Neural cell (in vitro differentiated cells): ENCODE results near the gene MOV10L1. TPM values are rescaled to one million over a fixed set of nuclear protein-coding genes. Genes with fewer than 3 reads are reported as not detected.

ENCODE experiments used
- H2AFZ ChIP-seq: fragments of 200-600, 300-800 bp; sonication (generic), shearing (Covaris generic); 2 replicates; pipeline ENCODE4 v1.6.0; 2014; ENCODE audit warnings: low read depth, mild to moderate bottlenecking, antibody characterized with exemption, low read length, moderate library complexity
- H3F3A ChIP-seq: fragments of 200-600 bp; shearing (Covaris generic); 2 replicates; pipeline ENCODE4 v1.6.1; 2016; ENCODE audit warnings: mild to moderate bottlenecking, moderate library complexity, mixed read lengths, antibody characterized with exemption, low read length; ENCODE audit not compliant: insufficient read depth, poor library complexity, severe bottlenecking
- H3K27ac ChIP-seq: fragments of 200-600, 300-800 bp; sonication (generic), shearing (Covaris generic); 2 replicates; pipeline ENCODE4 v1.5.1; 2014; ENCODE audit warnings: mild to moderate bottlenecking, low read length, moderate library complexity
- H3K27me3 ChIP-seq: fragments of 300-800, 200-600 bp; sonication (generic), shearing (Covaris generic); 2 replicates; pipeline ENCODE4 v1.6.0; 2014; ENCODE audit warnings: mild to moderate bottlenecking, low read depth, low read length, moderate library complexity; ENCODE audit not compliant: insufficient read depth
- H3K36me3 ChIP-seq: fragments of 300-800, 200-600 bp; sonication (generic), shearing (Covaris generic); 2 replicates; pipeline ENCODE4 v1.5.1; 2014; ENCODE audit warnings: mild to moderate bottlenecking, antibody characterized with exemption, low read length, moderate library complexity; ENCODE audit not compliant: insufficient read depth
- H3K4me2 ChIP-seq: fragments of 300-800, 200-600 bp; sonication (generic), shearing (Covaris generic); 2 replicates; pipeline ENCODE4 v1.6.0; 2014; ENCODE audit warnings: mild to moderate bottlenecking, low read length
- H3K4me3 ChIP-seq: fragments of 300-800, 200-600 bp; sonication (generic), shearing (Covaris generic); 2 replicates; pipeline ENCODE4 v1.5.1; 2014; ENCODE audit warnings: mild to moderate bottlenecking, low read length, moderate library complexity
- H3K79me2 ChIP-seq: fragments of 200-600 bp; shearing (Covaris generic); replicated peaks from 2 replicates; pipeline ENCODE4 v1.6.0; 2014; ENCODE audit warnings: mild to moderate bottlenecking, low read length, moderate library complexity; ENCODE audit not compliant: insufficient read depth
- H3K9ac ChIP-seq: fragments of 300-800, 200-600 bp; sonication (generic), shearing (Covaris generic); 2 replicates; pipeline ENCODE4 v1.6.1; 2016; ENCODE audit warnings: mild to moderate bottlenecking, low read length, mixed read lengths
- H3K9me2 ChIP-seq: fragments of 200-600 bp; shearing (Covaris generic); 2 replicates; pipeline ENCODE4 v1.6.1; 2016; ENCODE audit warnings: mild to moderate bottlenecking, low read length, mixed read lengths; ENCODE audit not compliant: insufficient read depth
- H3K9me3 ChIP-seq: fragments of 200-600, 300-800 bp; sonication (generic), shearing (Covaris generic); 2 replicates; pipeline ENCODE4 v1.6.1; 2016; ENCODE audit warnings: mild to moderate bottlenecking, mixed run types, low read length, moderate library complexity, mixed read lengths
- H4K20me1 ChIP-seq: fragments of 200-600 bp; shearing (Covaris generic); 2 replicates; pipeline ENCODE4 v1.6.1; 2016; ENCODE audit warnings: mild to moderate bottlenecking, mixed run types; ENCODE audit not compliant: insufficient read depth
- CTCF ChIP-seq: fragments of 450-650 bp; IDR thresholded peaks from 2 replicates; pipeline ENCODE4 v1.5.1; 2014; ENCODE audit warnings: antibody characterized with exemption, mild to moderate bottlenecking, moderate library complexity; ENCODE audit not compliant: poor library complexity, severe bottlenecking
- EP300 ChIP-seq: fragments of 450-650 bp; conservative IDR thresholded peaks from 2 replicates; pipeline ENCODE4 v1.6.1; 2014; ENCODE audit warnings: antibody characterized with exemption, mild to moderate bottlenecking, moderate library complexity; ENCODE audit not compliant: poor library complexity, severe bottlenecking
- EZH2 ChIP-seq: fragments of 200-600, 300-800 bp; shearing (Covaris generic), sonication (generic); IDR thresholded peaks from 2 replicates; pipeline ENCODE4 v1.6.1; 2014; ENCODE audit warnings: antibody characterized with exemption, low read length, borderline replicate concordance, mild to moderate bottlenecking; ENCODE audit not compliant: insufficient read depth, poor library complexity, severe bottlenecking
- MXI1 ChIP-seq: fragments of 450-650 bp; conservative IDR thresholded peaks from 2 replicates; pipeline ENCODE4 v1.6.1; 2014; ENCODE audit warnings: antibody characterized with exemption, mild to moderate bottlenecking; ENCODE audit not compliant: poor library complexity, severe bottlenecking
- POLR2AphosphoS5 ChIP-seq: IDR thresholded peaks from 2 replicates; pipeline ENCODE4 v1.6.1; 2012
- RAD21 ChIP-seq: fragments of 450-650 bp; conservative IDR thresholded peaks from 2 replicates; pipeline ENCODE4 v1.6.1; 2014; ENCODE audit warnings: antibody characterized with exemption, mild to moderate bottlenecking, moderate library complexity
- REST ChIP-seq: IDR thresholded peaks from 2 replicates; pipeline ENCODE4 v1.6.1; 2012; ENCODE audit warnings: borderline replicate concordance
- SMC3 ChIP-seq: fragments of 450-650 bp; conservative IDR thresholded peaks from 2 replicates; pipeline ENCODE4 v1.6.1; 2014; ENCODE audit warnings: antibody characterized with exemption, mild to moderate bottlenecking, moderate library complexity; ENCODE audit not compliant: poor library complexity
- TAF1 ChIP-seq: IDR thresholded peaks from 2 replicates; pipeline ENCODE4 v1.6.1; 2012; ENCODE audit warnings: low read depth
- polyA plus RNA-seq: library from polyadenylated mRNA; depleted of rRNA; stranded (reverse); fragments of >200 nt; gene quantifications from 2 replicates; pipeline ENCODE4 v1.2.3, GENCODE V29; 2014

The MOV10L1 gene
- polyA plus RNA-seq, 1 donor from 2014 or later: not detected

GRCh38 chr22:50076646-50077535, 12.9 kb upstream of the MOV10L1 start:
- Histone ChIP-seq H3K36me3 (no peaks in the 10 kb centered on the region), H2AFZ (no peak overlapping the region)
- TF ChIP-seq MXI1 (no peak), SMC3 (no peak), RAD21 (no peak), EP300 (no peak), POLR2AphosphoS5 (no peak), CTCF (no peak), REST (no peak), EZH2 (no peak), TAF1 (no peak)

GRCh38 chr22:50078246-50078645, 11.6 kb upstream of the MOV10L1 start:
- Histone ChIP-seq H3K9me2 (no peaks in the 10 kb centered on the region), H3K27me3 (no peaks in the 10 kb centered on the region), H3K4me3 (no peak overlapping the region), H3K27ac (no peak overlapping the region), H2AFZ (no peak overlapping the region), H3K79me2 (no peaks in the 10 kb centered on the region), H3K4me2 (no peak overlapping the region), H4K20me1 (no peaks in the 10 kb centered on the region), H3K9me3 (no peaks in the 10 kb centered on the region), H3F3A (no peaks in the 10 kb centered on the region), H3K9ac (no peak overlapping the region), H3K36me3 (no peaks in the 10 kb centered on the region)
- TF ChIP-seq REST (no peak), RAD21 (no peak), SMC3 (no peak), POLR2AphosphoS5 (no peak), MXI1 (no peak), CTCF (no peak), TAF1 (no peak), EP300 (no peak)

More at GRCh38 chr22:50076646-50077535, 12.9 kb upstream of the MOV10L1 start:
- no peaks in the 10 kb centered on the region for H3K9me3 ChIP-seq
- no peak overlapping the region for H3K9ac ChIP-seq
- no peaks in the 10 kb centered on the region for H3F3A ChIP-seq
- no peaks in the 10 kb centered on the region for H3K9me2 ChIP-seq
- H3K4me3 ChIP-seq: no peak overlapping the region
- H3K27ac ChIP-seq: no peak overlapping the region
- H3K27me3 ChIP-seq: no peaks in the 10 kb centered on the region
- no peak overlapping the region for H3K4me2 ChIP-seq
- H3K79me2 ChIP-seq: no peaks in the 10 kb centered on the region
- H4K20me1 ChIP-seq: no peaks in the 10 kb centered on the region
